HCT116 (cell line): ENCODE data around the gene MYBL2. TPM values are rescaled to one million over a fixed set of nuclear protein-coding genes. Genes with fewer than 3 reads are reported as not detected.

Source experiments
- ATAC-seq: fragments of 200-7000 bp; cut with Tn5 transposase; 2 replicates; pipeline ENCODE4 v1.9.1; 2020; ENCODE audit warnings: mild to moderate bottlenecking, moderate library complexity
- BruUV-seq: library from RNA; stranded (reverse); fragments of 400-500 nt; replicated peaks from 2 replicates; lab custom pipeline; 2021; lab: Mats Ljungman, UMichigan
- CTCF ChIA-PET: fragments of 300-600 bp; sonication (Branson Sonifier 250); formaldehyde crosslinking; loops from one replicate; lab custom pipeline; 2021; ENCODE audit warnings: antibody characterized with exemption; lab: Charles Lee
- POLR2A ChIA-PET: fragments of 300-600, 350-600 bp; sonication (Branson Sonifier 250); formaldehyde crosslinking; loops from one replicate; lab custom pipeline; 2021; ENCODE audit warnings: antibody characterized with exemption; lab: Charles Lee
- RAD21 ChIA-PET, 2 experiments: fragments of 300-600 bp; sonication (Branson Sonifier 250); formaldehyde crosslinking; loops; one replicate each; lab custom pipeline; 2023; ENCODE audit warnings: low total read pairs in 2 of 2; ENCODE audit not compliant: uncharacterized antibody in 2 of 2, unreplicated experiment in 2 of 2, low non-redundant PET in 1 of 2; lab: Charles Lee
- DNase-seq: peaks from one replicate; pipeline ENCODE4 v3.0.0-alpha.2; 2010; ENCODE audit warnings: low read depth, low spot score
- H2AFZ ChIP-seq: fragments of 200-600 bp; shearing (Covaris generic), sonication (generic); 2 replicates; pipeline ENCODE4 v1.6.1; 2017; ENCODE audit warnings: low read depth, mixed run types, mixed read lengths, antibody characterized with exemption, low read length; ENCODE audit not compliant: poor library complexity, severe bottlenecking
- H3K27ac ChIP-seq: 2 replicates; pipeline ENCODE4 v1.5.1; 2012; ENCODE audit warnings: low read depth, low read length
- H3K27me3 ChIP-seq: fragments of 200-600 bp; sonication (generic); 2 replicates; pipeline ENCODE4 v1.6.1; 2016; ENCODE audit warnings: mixed run types, low read length, mixed read lengths; ENCODE audit not compliant: insufficient read depth
- H3K36me3 ChIP-seq, 2 experiments: fragments of 200-500 bp in 1 of 2; fragments of 200-600 bp in 1 of 2; sonication (Bioruptor generic) in 1 of 2; sonication (generic) in 1 of 2; 2 replicates each; pipeline versions ENCODE4 v1.5.1 to v1.6.1; 2014 to 2016; ENCODE audit warnings: low read length in 2 of 2, inconsistent platforms in 1 of 2, mixed read lengths in 1 of 2, mixed run types in 1 of 2; ENCODE audit not compliant: insufficient read depth in 2 of 2, control insufficient read depth in 1 of 2
- H3K4me1 ChIP-seq, 2 experiments: fragments of 200-600 bp in 1 of 2; sonication (generic) in 1 of 2; 2 replicates each; pipeline versions ENCODE4 v1.5.1 to v1.6.1; 2012 to 2017; ENCODE audit warnings: low read length in 2 of 2, inconsistent platforms in 1 of 2, mild to moderate bottlenecking in 1 of 2, mixed read lengths in 1 of 2, mixed run types in 1 of 2, moderate library complexity in 1 of 2; ENCODE audit not compliant: insufficient read depth in 2 of 2, control insufficient read depth in 1 of 2
- H3K4me2 ChIP-seq: fragments of 200-600 bp; sonication (generic); 2 replicates; pipeline ENCODE4 v1.6.1; 2017; ENCODE audit warnings: mixed run types, low read length, mixed read lengths
- H3K4me3 ChIP-seq, 2 experiments: fragments of 200-600 bp in 1 of 2; sonication (generic) in 1 of 2; replicated peaks in 1 of 2; 2 replicates each; pipeline ENCODE4 v1.5.1; 2011 to 2016; ENCODE audit warnings: low read length in 2 of 2, control low read depth in 1 of 2, low read depth in 1 of 2, mild to moderate bottlenecking in 1 of 2, mixed read lengths in 1 of 2, mixed run types in 1 of 2
- H3K79me2 ChIP-seq: fragments of 200-600 bp; sonication (generic); 2 replicates; pipeline ENCODE4 v1.6.1; 2017; ENCODE audit warnings: mild to moderate bottlenecking, mixed run types, low read length, moderate library complexity, mixed read lengths; ENCODE audit not compliant: insufficient read depth
- H3K9ac ChIP-seq: fragments of 200-600 bp; sonication (generic); 2 replicates; pipeline ENCODE4 v1.6.1; 2016; ENCODE audit warnings: low read length, mixed read lengths
- H3K9me2 ChIP-seq: fragments of 200-600 bp; sonication (generic), shearing (Covaris generic); 2 replicates; pipeline ENCODE4 v1.6.1; 2017; ENCODE audit warnings: mixed run types, mild to moderate bottlenecking, moderate library complexity; ENCODE audit not compliant: insufficient read depth
- H3K9me3 ChIP-seq, 2 experiments: fragments of 200-500 bp in 1 of 2; fragments of 200-600 bp in 1 of 2; sonication (Bioruptor generic) in 1 of 2; sonication (generic) in 1 of 2; 2 replicates each; pipeline ENCODE4 v1.6.1; 2014 to 2017; ENCODE audit warnings: low read length in 2 of 2, mixed read lengths in 2 of 2, inconsistent platforms in 1 of 2, low read depth in 1 of 2, mild to moderate bottlenecking in 1 of 2, mixed run types in 1 of 2, moderate library complexity in 1 of 2; ENCODE audit not compliant: control insufficient read depth in 1 of 2, insufficient read depth in 1 of 2
- H4K20me1 ChIP-seq: fragments of 200-600 bp; sonication (generic), shearing (Covaris generic); 2 replicates; pipeline ENCODE4 v1.6.1; 2017; ENCODE audit warnings: mixed run types, mild to moderate bottlenecking, moderate library complexity; ENCODE audit not compliant: insufficient read depth
- ATF3 ChIP-seq: IDR thresholded peaks from 2 replicates; pipeline ENCODE4 v1.6.1; 2012
- ELF1 ChIP-seq: IDR thresholded peaks from 2 replicates; pipeline ENCODE4 v1.6.1; 2012; ENCODE audit warnings: low read depth, borderline replicate concordance
- FOSL1 ChIP-seq: IDR thresholded peaks from 2 replicates; pipeline ENCODE4 v1.6.1; 2012; ENCODE audit warnings: low read depth
- JUND ChIP-seq: IDR thresholded peaks from 2 replicates; pipeline ENCODE4 v1.6.1; 2012
- intact Hi-C: fragments of 100-400 bp; cut with micrococcal nuclease; formaldehyde crosslinking; loops from 2 replicates; pipeline ENCODE4 v1.10.0; 2022
- total RNA-seq: library from RNA; stranded (reverse); gene quantifications from one replicate; pipeline ENCODE4 v1.2.1, GENCODE V29; 2021; ENCODE audit not compliant: unreplicated experiment
- TF ChIP-seq, protein P1 (sequence below): IDR thresholded peaks from 2 replicates; pipeline ENCODE4 v1.6.1; 2011; ENCODE audit warnings: mild to moderate bottlenecking, low read length, moderate library complexity; ENCODE audit not compliant: insufficient replicate concordance; ENCODE audit errors: extremely low read depth

Gene MYBL2
- total RNA-seq, 1 experiment from 2014 or later = 92.1 TPM

DNA sequence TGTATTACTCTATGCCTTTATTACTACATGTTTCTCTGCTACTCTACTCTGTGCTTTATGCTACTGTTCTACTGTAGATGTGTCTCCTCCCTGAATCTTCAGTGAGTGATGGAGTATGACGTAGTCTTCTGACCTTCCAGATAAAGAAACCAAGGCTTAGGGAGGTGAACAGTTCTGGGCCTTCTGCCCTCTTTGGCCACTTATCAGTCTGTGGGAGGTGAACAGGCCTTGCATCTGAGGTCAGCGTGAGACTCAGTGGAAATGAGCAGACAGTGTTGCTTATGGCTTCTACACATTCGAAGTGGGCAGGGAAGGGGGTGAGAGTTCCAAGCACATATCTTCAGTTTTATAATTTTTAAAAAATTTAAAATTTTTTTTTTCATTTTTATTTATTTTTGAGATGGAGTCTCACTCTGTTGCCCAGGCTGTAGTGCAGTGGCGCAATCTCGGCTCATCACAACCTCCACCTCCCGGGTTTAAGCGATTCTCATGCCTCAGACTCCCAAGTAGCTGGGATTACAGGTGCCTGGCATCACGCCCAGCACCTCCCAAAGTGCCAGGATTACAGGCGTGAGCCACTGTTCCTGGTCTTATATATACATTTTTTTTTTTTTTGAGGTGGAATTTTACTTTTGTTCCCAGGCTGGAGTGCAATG is 24.2 kb downstream of the MYBL2 start:
- Histone ChIP-seq H3K27ac (no peak overlapping the region), H4K20me1 (no peaks in the 10 kb centered on the region), H3K36me3 (peaks cover 16 to 36% of the 10 kb centered on the region in 2 experiments), H3K9me2 (no peaks in the 10 kb centered on the region), H3K27me3 (no peaks in the 10 kb centered on the region), H3K79me2 (peaks cover 8% of the 10 kb centered on the region; the same call in 1 of the 2 replicates), H3K4me3 (no peak overlapping the region), H2AFZ (no peak overlapping the region), H3K4me2 (no peak overlapping the region), H3K9ac (no peak overlapping the region), H3K9me3 (no peaks in the 10 kb centered on the region), H3K4me1 (no peaks in the 10 kb centered on the region)
- no peak for TF ChIP-seq JUND
- TF ChIP-seq, protein P1, sequence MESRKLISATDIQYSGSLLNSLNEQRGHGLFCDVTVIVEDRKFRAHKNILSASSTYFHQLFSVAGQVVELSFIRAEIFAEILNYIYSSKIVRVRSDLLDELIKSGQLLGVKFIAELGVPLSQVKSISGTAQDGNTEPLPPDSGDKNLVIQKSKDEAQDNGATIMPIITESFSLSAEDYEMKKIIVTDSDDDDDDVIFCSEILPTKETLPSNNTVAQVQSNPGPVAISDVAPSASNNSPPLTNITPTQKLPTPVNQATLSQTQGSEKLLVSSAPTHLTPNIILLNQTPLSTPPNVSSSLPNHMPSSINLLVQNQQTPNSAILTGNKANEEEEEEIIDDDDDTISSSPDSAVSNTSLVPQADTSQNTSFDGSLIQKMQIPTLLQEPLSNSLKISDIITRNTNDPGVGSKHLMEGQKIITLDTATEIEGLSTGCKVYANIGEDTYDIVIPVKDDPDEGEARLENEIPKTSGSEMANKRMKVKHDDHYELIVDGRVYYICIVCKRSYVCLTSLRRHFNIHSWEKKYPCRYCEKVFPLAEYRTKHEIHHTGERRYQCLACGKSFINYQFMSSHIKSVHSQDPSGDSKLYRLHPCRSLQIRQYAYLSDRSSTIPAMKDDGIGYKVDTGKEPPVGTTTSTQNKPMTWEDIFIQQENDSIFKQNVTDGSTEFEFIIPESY = no peak
- no peak for TF ChIP-seq ATF3
- TF ChIP-seq FOSL1 = no peak
- TF ChIP-seq ELF1 = no peak
- no TSS peak for BruUV-seq
- ChIA-PET RAD21 (interaction anchor here (1.8 to 2.1 kb wide), 1 partner anchor 153 kb away, joined by 7 read pairs; no protein-coding TSS in a partner anchor), CTCF (interaction anchor here (0.7 to 2.9 kb wide), 7 partner anchors 10 to 249 kb away, joined by 3 to 76 read pairs (median 4); partner anchors contain the start of gene IFT52), POLR2A (no interaction called here)
- ATAC-seq = no peak
- no peak for DNase-seq
- intact Hi-C loops = no loop called here
